ENCODE data around the gene TRAPPC5.

TRAPPC5 gene

GRCh38 chr19:7658219-7658686 is 22.4 kb upstream of the TRAPPC5 start:
- peaks cover 13% of the 10 kb centered on the region for H3K4me1 Mint-ChIP-seq
- H3K9me3 Mint-ChIP-seq = no peaks in the 10 kb centered on the region
- H3K36me3 Mint-ChIP-seq = no peaks in the 10 kb centered on the region
- peak; percentile 98 for ATAC-seq
- peak overlapping the region; percentile 75 for H3K27ac Mint-ChIP-seq
- no peaks in the 10 kb centered on the region for H3K27me3 Mint-ChIP-seq
- H3K4me3 Mint-ChIP-seq = peak overlapping the region; percentile 78

DNA sequence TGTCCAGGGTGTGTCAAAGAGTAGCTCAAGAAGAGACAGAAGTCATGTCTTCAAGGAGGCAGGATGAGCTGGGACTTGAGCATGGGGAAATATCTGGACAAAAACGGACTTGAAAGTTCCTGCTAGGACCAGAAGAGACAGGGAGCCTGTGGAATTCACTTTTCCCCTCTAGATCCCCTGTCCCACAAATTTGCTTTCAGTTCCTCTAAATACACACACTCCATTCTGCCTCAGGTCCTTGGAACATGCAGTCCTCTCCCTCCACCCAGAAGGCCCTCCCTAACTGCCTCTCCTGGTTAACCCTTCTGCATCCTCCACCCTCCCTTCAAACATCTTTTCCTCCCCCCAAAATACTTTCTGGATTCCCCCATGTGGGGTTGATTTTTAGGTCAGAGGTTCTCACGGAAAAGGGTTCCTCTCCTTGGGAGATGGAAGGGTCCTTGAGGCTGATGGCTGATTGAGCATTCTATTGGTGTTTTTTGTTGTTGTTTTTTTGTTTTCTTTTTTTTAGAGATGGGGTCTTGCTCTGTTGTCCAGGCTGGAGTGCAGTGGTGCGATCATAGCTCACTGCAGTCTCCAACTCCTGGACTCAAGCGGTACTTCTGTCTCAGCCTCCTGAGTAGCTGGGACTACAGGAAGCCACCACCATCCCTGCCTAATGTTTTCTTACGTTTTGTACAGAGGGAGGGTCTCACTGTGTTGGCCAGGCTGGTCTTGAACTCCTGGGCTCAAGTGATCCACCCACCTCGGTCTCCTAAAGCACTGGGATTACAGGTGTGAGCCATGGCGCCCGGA is 18.7 kb upstream of the TRAPPC5 start:
- no peaks in the 10 kb centered on the region for H3K9me3 Mint-ChIP-seq
- ATAC-seq = no peak
- H3K4me1 Mint-ChIP-seq = peaks cover 13% of the 10 kb centered on the region
- no peak overlapping the region for H3K27ac Mint-ChIP-seq
- H3K27me3 Mint-ChIP-seq = peaks cover 7% of the 10 kb centered on the region
- H3K4me3 Mint-ChIP-seq = no peak overlapping the region
- H3K36me3 Mint-ChIP-seq = no peaks in the 10 kb centered on the region

- no peak for ATAC-seq
- Mint-ChIP-seq H3K27ac (no peak overlapping the region), H3K4me1 (peaks cover 7% of the 10 kb centered on the region), H3K36me3 (no peaks in the 10 kb centered on the region), H3K4me3 (no peak overlapping the region), H3K27me3 (peaks cover 11% of the 10 kb centered on the region), H3K9me3 (no peaks in the 10 kb centered on the region)
Observed at GRCh38 chr19:7662657-7663056, 18.0 kb upstream of the TRAPPC5 start.

- H3K27ac Mint-ChIP-seq = no peak overlapping the region
- H3K4me3 Mint-ChIP-seq = no peak overlapping the region
- no peaks in the 10 kb centered on the region for H3K9me3 Mint-ChIP-seq
- H3K36me3 Mint-ChIP-seq = no peaks in the 10 kb centered on the region
- peaks cover 20% of the 10 kb centered on the region for H3K27me3 Mint-ChIP-seq
- ATAC-seq = no peak
- H3K4me1 Mint-ChIP-seq = no peaks in the 10 kb centered on the region
Observed at GRCh38 chr19:7663706-7664105, 16.9 kb upstream of the TRAPPC5 start.

DNA sequence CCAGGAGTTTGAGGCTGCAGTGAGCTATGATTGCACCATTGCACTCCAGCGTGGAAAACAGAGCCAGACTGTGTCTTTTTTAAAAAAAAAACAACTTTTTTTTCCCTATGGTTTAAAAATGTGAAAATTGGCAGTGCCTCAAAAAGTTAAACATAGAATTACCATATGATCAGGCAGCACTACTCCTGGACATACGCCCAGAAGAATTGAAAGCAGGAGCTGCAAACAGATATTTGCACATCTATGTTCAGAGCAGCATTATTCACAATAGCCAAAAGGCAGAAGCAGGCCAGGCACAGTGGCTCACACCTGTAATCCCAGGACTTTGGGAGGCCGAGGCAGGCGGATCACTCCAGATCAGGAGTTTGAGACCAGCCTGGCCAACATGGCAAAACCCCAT is 15.6 kb upstream of the TRAPPC5 start:
- Mint-ChIP-seq H3K27ac (no peak overlapping the region), H3K27me3 (peaks cover 34% of the 10 kb centered on the region), H3K4me1 (peaks cover 2% of the 10 kb centered on the region), H3K4me3 (no peak overlapping the region), H3K9me3 (no peaks in the 10 kb centered on the region), H3K36me3 (no peaks in the 10 kb centered on the region)
- no peak for ATAC-seq

GRCh38 chr19:7668842-7669241 is 11.8 kb upstream of the TRAPPC5 start, which contains the start of gene RETN:
Gene RETN (plus strand): TSS chr19:7669049. CDS start chr19:7669327, 278 bp downstream.
- no peak within 1 kb of the TSS for H3K27ac Mint-ChIP-seq
- ATAC-seq = no peak
- peaks cover 69% of the 10 kb centered on the region for H3K27me3 Mint-ChIP-seq
- H3K4me1 Mint-ChIP-seq = peaks cover 15% of the 10 kb centered on the region
- H3K4me3 Mint-ChIP-seq = peak within 1 kb of the TSS; percentile 30
- H3K36me3 Mint-ChIP-seq = no peaks in the 10 kb centered on the region
- no peaks in the 10 kb centered on the region for H3K9me3 Mint-ChIP-seq

- Mint-ChIP-seq H3K27ac (no peak overlapping the region), H3K4me3 (no peak overlapping the region), H3K36me3 (no peaks in the 10 kb centered on the region), H3K9me3 (peaks cover 3% of the 10 kb centered on the region), H3K4me1 (peaks cover 20% of the 10 kb centered on the region), H3K27me3 (peaks cover 77% of the 10 kb centered on the region)
- no peak for ATAC-seq
Observed at GRCh38 chr19:7669641-7670040, 11.0 kb upstream of the TRAPPC5 start.

GRCh38 chr19:7670150-7670783 is 10.4 kb upstream of the TRAPPC5 start:
- peaks cover 21% of the 10 kb centered on the region for H3K4me1 Mint-ChIP-seq
- H3K9me3 Mint-ChIP-seq = peaks cover 3% of the 10 kb centered on the region
- peaks cover 81% of the 10 kb centered on the region for H3K27me3 Mint-ChIP-seq
- H3K4me3 Mint-ChIP-seq = peak overlapping the region; percentile 64
- H3K27ac Mint-ChIP-seq = no peak overlapping the region
- no peaks in the 10 kb centered on the region for H3K36me3 Mint-ChIP-seq
- ATAC-seq = peak; percentile 39

GRCh38 chr19:7670790-7671189 is 9.8 kb upstream of the TRAPPC5 start:
- ATAC-seq = no peak
- Mint-ChIP-seq H3K27ac (no peak overlapping the region), H3K9me3 (peaks cover 3% of the 10 kb centered on the region), H3K27me3 (peaks cover 84% of the 10 kb centered on the region), H3K4me1 (peaks cover 24% of the 10 kb centered on the region), H3K4me3 (peak overlapping the region; percentile 64), H3K36me3 (no peaks in the 10 kb centered on the region)

- Mint-ChIP-seq H3K36me3 (no peaks in the 10 kb centered on the region), H3K27me3 (peaks cover 90% of the 10 kb centered on the region)
- ATAC-seq = no peak
Observed at GRCh38 chr19:7672522-7672921, 8.1 kb upstream of the TRAPPC5 start.

DNA sequence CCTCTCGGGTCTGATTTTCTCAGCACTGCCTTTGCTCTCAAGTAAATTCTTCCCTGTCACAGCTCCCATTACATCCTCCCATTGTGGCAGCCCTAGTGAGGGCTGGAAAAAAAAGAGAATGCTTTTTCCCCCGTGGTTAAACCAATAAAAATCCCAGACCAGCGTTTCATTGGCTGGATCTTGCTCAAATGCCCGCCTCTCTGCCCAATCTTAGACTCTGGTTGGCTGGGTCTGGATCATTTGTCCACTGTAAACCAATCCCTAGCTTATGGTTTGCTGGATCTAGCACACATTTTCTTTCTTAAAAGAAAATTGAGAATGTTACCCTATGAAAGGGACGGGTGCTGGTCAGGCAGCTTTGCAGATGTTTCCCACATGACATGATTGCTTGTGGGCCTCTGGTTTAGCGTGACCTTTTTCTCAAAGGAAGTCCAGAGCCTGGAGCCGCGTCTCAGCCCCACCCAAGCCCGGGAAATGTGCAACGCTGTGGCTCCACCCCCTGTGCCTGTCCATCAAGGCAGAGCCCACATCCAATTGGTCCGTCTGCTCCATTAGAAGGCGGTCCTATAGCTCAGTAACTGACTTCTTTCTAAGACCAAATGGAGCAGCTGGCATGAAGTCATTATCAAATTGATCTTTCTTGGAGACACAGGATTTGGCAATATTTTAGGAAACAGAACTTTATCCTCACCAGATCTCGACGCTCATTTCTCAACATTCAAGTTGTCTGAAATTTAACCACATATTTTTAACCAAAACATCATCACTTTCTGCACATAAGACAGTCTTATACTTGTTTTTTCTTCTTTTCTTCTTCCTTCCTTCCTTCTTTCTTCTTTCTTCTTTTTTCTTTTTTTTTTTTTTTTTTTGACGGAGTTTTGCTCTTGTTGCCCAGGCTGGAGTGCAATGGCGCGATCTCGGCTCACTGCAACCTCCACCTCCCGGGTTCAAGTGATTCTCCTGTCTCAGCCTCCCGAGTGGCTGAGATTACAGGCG is 6.3 kb upstream of the TRAPPC5 start:
- H3K27me3 Mint-ChIP-seq = peaks cover 87% of the 10 kb centered on the region
- peaks cover 57% of the 10 kb centered on the region for H3K4me1 Mint-ChIP-seq
- H3K4me3 Mint-ChIP-seq = no peak overlapping the region
- peaks cover 3% of the 10 kb centered on the region for H3K9me3 Mint-ChIP-seq
- ATAC-seq = no peak
- H3K36me3 Mint-ChIP-seq = no peaks in the 10 kb centered on the region
- no peak overlapping the region for H3K27ac Mint-ChIP-seq

More at GRCh38 chr19:7672522-7672921, 8.1 kb upstream of the TRAPPC5 start:
- Mint-ChIP-seq H3K4me3 (no peak overlapping the region), H3K27ac (no peak overlapping the region), H3K9me3 (peaks cover 3% of the 10 kb centered on the region), H3K4me1 (peaks cover 42% of the 10 kb centered on the region)

- Mint-ChIP-seq H3K9me3 (peaks cover 3% of the 10 kb centered on the region), H3K36me3 (no peaks in the 10 kb centered on the region), H3K4me3 (peak overlapping the region; percentile 32), H3K27ac (peak overlapping the region; percentile 98), H3K4me1 (peaks cover 57% of the 10 kb centered on the region), H3K27me3 (peaks cover 66% of the 10 kb centered on the region)
- no peak for ATAC-seq
Observed at GRCh38 chr19:7676376-7676775, 4.3 kb upstream of the TRAPPC5 start.

- H3K27ac Mint-ChIP-seq = peak within 1 kb of the TSS; percentile 98
- peaks cover 3% of the 10 kb centered on the region for H3K9me3 Mint-ChIP-seq
- peaks cover 61% of the 10 kb centered on the region for H3K4me1 Mint-ChIP-seq
- no peaks in the 10 kb centered on the region for H3K36me3 Mint-ChIP-seq
- peaks cover 61% of the 10 kb centered on the region for H3K27me3 Mint-ChIP-seq
- no peak for ATAC-seq
- H3K4me3 Mint-ChIP-seq = peak within 1 kb of the TSS; percentile 32
Observed at GRCh38 chr19:7676854-7677253, 3.8 kb upstream of the TRAPPC5 start, which contains the start of gene MCEMP1. Gene MCEMP1 (plus strand): TSS chr19:7677090. CDS start chr19:7677121, 31 bp downstream.

- peak overlapping the region; percentile 98 for H3K27ac Mint-ChIP-seq
- no peak overlapping the region for H3K4me3 Mint-ChIP-seq
- peaks cover 5% of the 10 kb centered on the region for H3K36me3 Mint-ChIP-seq
- ATAC-seq = no peak
- peaks cover 55% of the 10 kb centered on the region for H3K27me3 Mint-ChIP-seq
- peaks cover 3% of the 10 kb centered on the region for H3K9me3 Mint-ChIP-seq
- peaks cover 69% of the 10 kb centered on the region for H3K4me1 Mint-ChIP-seq
Observed at GRCh38 chr19:7677669-7678311, 2.8 kb upstream of the TRAPPC5 start.
